Measurements from ENCODE around the gene ACSM2B.

DNA sequence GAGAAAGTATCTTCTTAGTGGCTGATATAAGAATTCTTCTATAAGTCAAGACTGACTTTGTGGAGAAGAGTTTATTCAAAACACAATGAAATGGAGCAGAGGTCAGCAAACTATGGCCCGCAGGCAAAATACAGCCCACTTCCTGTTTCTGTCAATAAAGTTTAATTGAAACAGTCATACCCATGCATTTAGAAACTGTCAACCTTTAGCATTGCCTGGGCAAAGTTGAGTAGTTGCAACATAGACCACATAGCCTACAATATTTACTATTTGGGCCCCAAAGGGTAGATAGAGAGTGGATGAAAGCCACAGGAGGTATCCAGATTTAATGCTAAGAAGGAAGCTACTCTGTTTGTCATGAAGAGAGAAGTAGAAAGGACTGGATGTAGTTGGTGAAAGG, 38.0 kb downstream of the ACSM2B start:
- TF ChIP-seq, protein P1, sequence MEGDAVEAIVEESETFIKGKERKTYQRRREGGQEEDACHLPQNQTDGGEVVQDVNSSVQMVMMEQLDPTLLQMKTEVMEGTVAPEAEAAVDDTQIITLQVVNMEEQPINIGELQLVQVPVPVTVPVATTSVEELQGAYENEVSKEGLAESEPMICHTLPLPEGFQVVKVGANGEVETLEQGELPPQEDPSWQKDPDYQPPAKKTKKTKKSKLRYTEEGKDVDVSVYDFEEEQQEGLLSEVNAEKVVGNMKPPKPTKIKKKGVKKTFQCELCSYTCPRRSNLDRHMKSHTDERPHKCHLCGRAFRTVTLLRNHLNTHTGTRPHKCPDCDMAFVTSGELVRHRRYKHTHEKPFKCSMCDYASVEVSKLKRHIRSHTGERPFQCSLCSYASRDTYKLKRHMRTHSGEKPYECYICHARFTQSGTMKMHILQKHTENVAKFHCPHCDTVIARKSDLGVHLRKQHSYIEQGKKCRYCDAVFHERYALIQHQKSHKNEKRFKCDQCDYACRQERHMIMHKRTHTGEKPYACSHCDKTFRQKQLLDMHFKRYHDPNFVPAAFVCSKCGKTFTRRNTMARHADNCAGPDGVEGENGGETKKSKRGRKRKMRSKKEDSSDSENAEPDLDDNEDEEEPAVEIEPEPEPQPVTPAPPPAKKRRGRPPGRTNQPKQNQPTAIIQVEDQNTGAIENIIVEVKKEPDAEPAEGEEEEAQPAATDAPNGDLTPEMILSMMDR (IDR thresholded peaks at IDR 0.05; ENCODE audit: insufficient read depth, low read length): no peak
- TF ChIP-seq POLR2AphosphoS5 (IDR thresholded peaks at IDR 0.05; ENCODE audit: low read depth): no peak

All from HL-60 (cell line).